Smooth muscle cell (in vitro differentiated cells): ENCODE measurements around the gene TPSB2. TPM values are rescaled to one million over a fixed set of nuclear protein-coding genes. Genes with fewer than 3 reads are reported as not detected.

Experiments used
- DNase-seq: peaks from one replicate; lab custom pipeline; 2025; ENCODE audit not compliant: unreplicated experiment; lab: John Stamatoyannopoulos, UW
- H2AFZ ChIP-seq: fragments of 200-600 bp; sonication (generic); 2 replicates; pipeline ENCODE4 v1.6.0; 2016; ENCODE audit warnings: antibody characterized with exemption, low read depth, mild to moderate bottlenecking
- H3F3A ChIP-seq: fragments of 200-600 bp; sonication (generic); 2 replicates; pipeline ENCODE4 v1.6.0; 2017; ENCODE audit warnings: antibody characterized with exemption, low read depth
- H3K27ac ChIP-seq: fragments of 200-600 bp; sonication (generic); 2 replicates; pipeline ENCODE4 v1.5.1; 2016; ENCODE audit warnings: low read depth, mild to moderate bottlenecking
- H3K27me3 ChIP-seq: fragments of 200-600 bp; sonication (generic); 2 replicates; pipeline ENCODE4 v1.6.1; 2016; ENCODE audit warnings: low read depth, mild to moderate bottlenecking
- H3K36me3 ChIP-seq: fragments of 200-600 bp; sonication (generic); 2 replicates; pipeline ENCODE4 v1.5.1; 2016; ENCODE audit warnings: low read depth
- H3K4me1 ChIP-seq: fragments of 200-600 bp; sonication (generic); 2 replicates; pipeline ENCODE4 v1.5.1; 2016; ENCODE audit warnings: low read depth
- H3K4me2 ChIP-seq: fragments of 200-600 bp; sonication (generic); 2 replicates; pipeline ENCODE4 v1.6.0; 2016; ENCODE audit warnings: mild to moderate bottlenecking
- H3K4me3 ChIP-seq: fragments of 200-600 bp; sonication (generic); 2 replicates; pipeline ENCODE4 v1.5.1; 2016; ENCODE audit warnings: mild to moderate bottlenecking
- H3K79me2 ChIP-seq: fragments of 200-600 bp; sonication (generic); 2 replicates; pipeline ENCODE4 v1.6.0; 2016; ENCODE audit warnings: low read depth, mild to moderate bottlenecking
- H3K9ac ChIP-seq: fragments of 200-600 bp; sonication (generic); 2 replicates; pipeline ENCODE4 v1.6.0; 2016; ENCODE audit warnings: low read depth
- H3K9me3 ChIP-seq: fragments of 200-600 bp; sonication (generic); replicated peaks from 2 replicates; pipeline ENCODE4 v1.5.1; 2016; ENCODE audit warnings: low read depth
- H4K20me1 ChIP-seq: fragments of 200-600 bp; sonication (generic); 2 replicates; pipeline ENCODE4 v1.6.0; 2016; ENCODE audit warnings: low read depth
- CTCF ChIP-seq: fragments of 200-600 bp; sonication (generic); IDR thresholded peaks from 2 replicates; pipeline ENCODE4 v1.5.1; 2017; ENCODE audit warnings: borderline replicate concordance, mild to moderate bottlenecking, antibody characterized with exemption; ENCODE audit not compliant: insufficient read depth, poor library complexity, severe bottlenecking
- WGBS: methylation state at CpG from one replicate; pipeline ENCODE4 v1.1.7; 2016; ENCODE audit warnings: low lambda C conversion rate; 5-methylcytosine and 5-hydroxymethylcytosine counted together
- polyA plus RNA-seq: library from polyadenylated mRNA; unstranded; fragments of >200 nt; fragmentation: Nextera tagmentation; extraction: Ambion mirVana; gene quantifications from 2 replicates; pipeline ENCODE4 v1.2.1, GENCODE V29; 2016
- total RNA-seq: library from RNA; depleted of rRNA; stranded (reverse); fragments of >200 nt; gene quantifications from 2 replicates; pipeline ENCODE4 v1.2.3, GENCODE V29; 2014

Gene TPSB2
- total and polyA plus RNA-seq, 2 experiments from 2014 or later: not detected

- no peak overlapping the region for H2AFZ ChIP-seq
- H3K9me3 ChIP-seq: no peaks in the 10 kb centered on the region
- H3K36me3 ChIP-seq: no peaks in the 10 kb centered on the region
- H3K4me3 ChIP-seq: no peak overlapping the region
- no peak for TF ChIP-seq CTCF
- no peak overlapping the region for H3K27ac ChIP-seq
- no peaks in the 10 kb centered on the region for H3K27me3 ChIP-seq
- no peaks in the 10 kb centered on the region for H3F3A ChIP-seq
- H3K4me1 ChIP-seq: no peaks in the 10 kb centered on the region
- 89% methylated on average over 26 of the region's 26 CpGs for WGBS
- H3K9ac ChIP-seq: no peak overlapping the region
- peaks cover 12% of the 10 kb centered on the region for H4K20me1 ChIP-seq
- H3K79me2 ChIP-seq: no peaks in the 10 kb centered on the region
- H3K4me2 ChIP-seq: no peak overlapping the region
- DNase-seq: no peak
Measured at GRCh38 chr16:1184156-1184868, 45.7 kb downstream of the TPSB2 start.

GRCh38 chr16:1182950-1183907 lies 46.8 kb downstream of the TPSB2 start:
- DNase-seq: peak; percentile 12
- 74% methylated on average over 39 of the region's 45 CpGs for WGBS
- TF ChIP-seq CTCF: no peak

GRCh38 chr16:1182316-1182671 lies 47.7 kb downstream of the TPSB2 start:
- no peak for TF ChIP-seq CTCF
- Histone ChIP-seq H3K4me3 (no peak overlapping the region), H2AFZ (no peak overlapping the region), H3K79me2 (no peaks in the 10 kb centered on the region), H3K4me2 (peak overlapping the region; percentile 68), H3F3A (no peaks in the 10 kb centered on the region), H3K36me3 (no peaks in the 10 kb centered on the region), H3K4me1 (no peaks in the 10 kb centered on the region), H3K9me3 (no peaks in the 10 kb centered on the region), H4K20me1 (no peaks in the 10 kb centered on the region), H3K27ac (no peak overlapping the region), H3K27me3 (no peaks in the 10 kb centered on the region), H3K9ac (no peak overlapping the region)
- WGBS: 8% methylated on average over 12 of the region's 19 CpGs
- DNase-seq: peak; percentile 32

More at GRCh38 chr16:1182950-1183907, 46.8 kb downstream of the TPSB2 start:
- no peak overlapping the region for H3K9ac ChIP-seq
- no peak overlapping the region for H3K4me3 ChIP-seq
- peak overlapping the region; percentile 68 for H3K4me2 ChIP-seq
- no peaks in the 10 kb centered on the region for H3K4me1 ChIP-seq
- H3K27ac ChIP-seq: no peak overlapping the region
- H3K36me3 ChIP-seq: no peaks in the 10 kb centered on the region
- H3K27me3 ChIP-seq: no peaks in the 10 kb centered on the region
- no peaks in the 10 kb centered on the region for H3K9me3 ChIP-seq
- peaks cover 3% of the 10 kb centered on the region for H4K20me1 ChIP-seq
- H2AFZ ChIP-seq: no peak overlapping the region
- no peaks in the 10 kb centered on the region for H3F3A ChIP-seq
- no peaks in the 10 kb centered on the region for H3K79me2 ChIP-seq
